Measurements from ENCODE around the gene MEGF9.

GRCh38 chr9:120761006-120761405 is 46.7 kb upstream of the MEGF9 start:
- no peak for TF ChIP-seq CTCF (optimal IDR thresholded peaks at IDR 0.05 in 1 of 3, IDR thresholded peaks at IDR 0.05 in 1 of 3, conservative IDR thresholded peaks at IDR 0.05 in 1 of 3; ENCODE audit: extremely low read depth in 1 of 3, insufficient read depth in 2 of 3, low read length in 3 of 3)
- no peak for TF ChIP-seq EZH2 (IDR thresholded peaks at IDR 0.05; ENCODE audit: low read length)

Data from keratinocyte (primary cell).